Activated CD8-positive, alpha-beta memory T cell treated with anti-CD3 and anti-CD28 coated beads, Interleukin-2, amount 50 U/mL, for 4 hours (primary cell): ENCODE data around the gene APC2.

Experiments
- DNase-seq: peaks from one replicate; pipeline ENCODE4 v3.0.0-alpha.2; 2020

The APC2 gene

DNA sequence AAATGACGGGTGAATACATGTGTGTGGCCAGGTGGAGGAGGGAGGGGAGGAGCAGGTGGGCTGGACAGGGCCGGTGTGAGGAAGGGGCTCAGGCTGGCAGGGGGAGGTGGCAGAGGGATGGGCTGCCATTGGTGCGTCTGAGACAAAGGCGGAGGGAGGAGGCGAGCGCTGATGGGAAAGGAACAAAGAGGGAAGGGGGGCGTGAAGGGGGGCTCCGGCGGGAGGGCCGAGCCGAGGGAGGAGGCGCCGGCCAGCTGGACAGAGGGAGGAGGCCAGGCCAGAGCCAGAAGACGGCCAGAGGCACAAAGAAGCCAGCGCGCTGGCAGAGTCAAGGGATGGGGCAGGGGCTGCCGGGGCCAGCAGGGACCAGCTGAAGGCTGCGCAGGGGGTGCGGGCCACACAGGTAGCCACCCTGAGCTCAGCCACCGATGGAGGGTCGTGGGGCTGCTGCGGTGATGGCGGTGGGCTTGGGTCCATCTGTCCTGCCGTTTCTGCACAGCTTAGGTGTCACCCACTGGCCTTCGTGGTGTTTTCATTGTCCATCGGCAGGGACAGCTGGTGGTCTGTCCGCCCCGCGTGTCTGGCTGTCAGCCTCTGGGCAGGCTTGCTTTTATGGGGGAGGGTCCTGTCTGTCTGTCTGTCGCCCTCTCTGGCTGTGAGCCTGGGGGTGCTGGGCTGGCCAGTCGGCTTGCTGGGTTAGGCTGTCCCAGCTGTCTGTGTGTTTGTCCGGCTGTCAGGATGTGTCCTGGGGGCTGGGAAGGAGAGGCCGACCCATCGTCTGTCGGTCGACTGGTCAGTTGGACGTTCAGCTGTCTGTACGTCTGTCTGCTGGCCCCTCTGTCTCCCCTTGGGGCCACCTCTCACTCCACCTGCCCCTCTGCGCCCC lies 2.2 kb downstream of the APC2 start:
- DNase-seq, result no peak

DNA sequence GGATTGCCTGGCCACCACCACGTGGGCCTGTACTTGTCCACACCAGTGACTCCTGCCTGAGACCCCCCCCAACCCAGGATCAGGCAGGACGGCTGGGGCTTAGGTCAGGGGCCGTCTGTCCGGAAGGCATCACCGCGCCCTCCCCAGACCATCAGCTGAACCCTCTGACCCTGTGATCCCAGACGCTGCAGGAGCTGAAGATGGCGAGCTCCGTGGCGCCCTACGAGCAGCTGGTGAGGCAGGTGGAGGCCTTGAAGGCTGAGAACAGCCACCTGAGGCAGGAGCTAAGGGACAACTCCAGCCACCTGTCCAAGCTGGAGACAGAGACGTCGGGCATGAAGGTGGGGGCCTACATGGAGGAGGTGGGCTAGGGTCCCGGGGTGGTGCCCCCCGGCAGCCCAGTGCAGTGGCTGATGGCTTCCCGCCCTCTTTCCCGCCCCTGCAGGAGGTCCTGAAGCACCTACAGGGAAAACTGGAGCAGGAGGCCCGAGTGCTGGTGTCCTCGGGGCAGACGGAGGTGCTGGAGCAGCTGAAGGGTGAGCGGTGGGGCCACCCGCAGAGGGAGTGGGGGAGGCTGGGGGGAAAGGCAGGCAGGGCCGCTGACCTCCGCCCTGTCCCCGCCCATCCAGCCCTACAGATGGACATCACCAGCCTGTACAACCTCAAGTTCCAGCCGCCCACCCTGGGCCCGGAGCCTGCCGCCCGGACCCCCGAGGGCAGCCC lies 3.0 kb downstream of the APC2 start:
- no peak for DNase-seq

DNA sequence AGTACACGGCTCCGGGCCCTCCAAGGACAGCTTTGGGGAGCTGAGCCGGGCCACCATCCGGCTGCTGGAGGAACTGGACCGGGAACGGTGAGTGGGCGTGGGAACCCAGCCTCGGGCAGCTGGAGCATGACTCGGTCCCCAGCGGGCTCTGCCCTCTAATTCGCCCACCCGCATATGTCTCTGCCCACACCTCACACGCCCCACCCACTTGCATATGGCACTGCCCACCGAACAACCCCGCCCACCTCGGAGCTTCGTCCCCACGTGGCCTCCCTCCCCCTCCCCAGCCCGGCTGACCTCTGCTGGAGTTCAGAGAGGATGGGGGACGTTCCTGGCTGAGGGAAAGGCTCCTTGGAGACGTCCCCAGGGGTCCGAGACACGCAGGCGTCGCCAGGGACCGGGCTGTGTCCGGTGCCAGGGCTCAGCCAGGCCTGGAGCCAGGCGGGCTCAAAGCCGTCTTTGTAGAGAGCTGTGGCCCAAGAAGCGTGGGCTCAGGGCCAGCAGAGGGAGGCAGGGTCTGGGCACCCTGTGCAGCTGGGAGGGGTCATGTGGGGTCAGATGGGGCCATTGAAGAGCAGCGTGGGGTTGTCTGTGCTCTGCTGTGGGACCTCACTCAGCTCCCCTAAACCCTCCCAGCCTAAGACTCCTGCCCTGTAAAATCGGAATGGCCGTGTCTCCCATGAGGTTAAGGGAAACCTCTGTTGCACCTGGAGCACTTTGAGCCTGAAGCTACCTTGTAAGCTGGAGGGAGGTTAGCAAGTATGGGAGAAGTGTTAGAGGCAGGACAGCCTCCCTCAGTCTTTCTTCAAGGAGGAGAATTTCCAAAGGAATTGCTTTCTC lies 3.8 kb downstream of the APC2 start:
- DNase-seq, result no peak

DNA sequence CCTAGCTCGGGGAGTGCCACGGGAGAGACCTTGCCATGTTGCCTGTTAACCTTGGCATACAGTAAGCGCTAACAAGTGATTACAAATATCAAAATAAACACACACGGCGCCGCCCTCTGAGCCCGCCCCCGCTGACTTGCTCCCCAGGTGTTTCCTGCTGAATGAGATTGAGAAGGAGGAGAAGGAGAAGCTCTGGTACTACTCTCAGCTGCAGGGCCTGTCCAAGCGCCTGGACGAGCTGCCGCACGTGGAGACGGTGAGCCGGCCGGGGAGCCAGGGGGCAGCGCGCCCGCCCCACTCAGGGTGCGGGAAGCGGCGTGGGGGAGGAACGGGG lies 5.0 kb downstream of the APC2 start:
- no peak for DNase-seq

DNA sequence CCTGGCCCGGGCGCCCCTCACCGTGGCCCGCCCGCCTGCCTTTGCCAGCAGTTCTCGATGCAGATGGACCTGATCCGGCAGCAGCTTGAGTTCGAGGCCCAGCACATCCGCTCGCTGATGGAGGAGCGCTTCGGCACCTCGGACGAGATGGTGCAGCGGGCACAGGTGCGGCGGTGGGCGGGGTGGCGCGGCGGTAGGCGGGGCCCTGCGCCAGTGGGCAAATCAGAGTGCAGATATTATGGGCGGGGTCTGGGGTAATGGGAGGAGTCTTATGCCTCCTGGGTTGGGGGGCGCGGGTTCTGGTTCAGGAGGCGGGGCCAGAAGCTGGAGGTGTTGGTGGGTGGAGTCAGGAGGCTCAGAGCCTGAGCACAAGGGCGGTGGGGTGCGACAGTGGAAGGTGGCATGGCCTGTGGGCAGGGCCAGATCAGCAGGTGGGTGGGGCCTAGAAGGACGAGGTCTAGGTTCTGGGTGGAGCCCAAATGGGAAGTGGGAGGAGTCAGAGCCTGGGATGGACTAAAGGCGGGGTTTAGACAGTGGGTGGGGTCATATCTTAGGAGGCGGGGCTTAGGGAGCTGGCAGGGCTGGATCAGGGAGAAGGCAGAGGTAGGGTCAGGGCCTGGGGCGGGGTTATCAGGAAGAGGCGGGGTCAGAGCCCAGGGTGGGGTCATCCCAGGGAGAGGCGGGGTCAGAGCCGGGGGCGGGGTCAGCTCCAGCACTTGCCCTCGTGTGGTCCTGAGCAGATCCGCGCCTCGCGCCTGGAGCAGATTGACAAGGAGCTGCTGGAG lies 5.6 kb downstream of the APC2 start:
- DNase-seq, result no peak

DNA sequence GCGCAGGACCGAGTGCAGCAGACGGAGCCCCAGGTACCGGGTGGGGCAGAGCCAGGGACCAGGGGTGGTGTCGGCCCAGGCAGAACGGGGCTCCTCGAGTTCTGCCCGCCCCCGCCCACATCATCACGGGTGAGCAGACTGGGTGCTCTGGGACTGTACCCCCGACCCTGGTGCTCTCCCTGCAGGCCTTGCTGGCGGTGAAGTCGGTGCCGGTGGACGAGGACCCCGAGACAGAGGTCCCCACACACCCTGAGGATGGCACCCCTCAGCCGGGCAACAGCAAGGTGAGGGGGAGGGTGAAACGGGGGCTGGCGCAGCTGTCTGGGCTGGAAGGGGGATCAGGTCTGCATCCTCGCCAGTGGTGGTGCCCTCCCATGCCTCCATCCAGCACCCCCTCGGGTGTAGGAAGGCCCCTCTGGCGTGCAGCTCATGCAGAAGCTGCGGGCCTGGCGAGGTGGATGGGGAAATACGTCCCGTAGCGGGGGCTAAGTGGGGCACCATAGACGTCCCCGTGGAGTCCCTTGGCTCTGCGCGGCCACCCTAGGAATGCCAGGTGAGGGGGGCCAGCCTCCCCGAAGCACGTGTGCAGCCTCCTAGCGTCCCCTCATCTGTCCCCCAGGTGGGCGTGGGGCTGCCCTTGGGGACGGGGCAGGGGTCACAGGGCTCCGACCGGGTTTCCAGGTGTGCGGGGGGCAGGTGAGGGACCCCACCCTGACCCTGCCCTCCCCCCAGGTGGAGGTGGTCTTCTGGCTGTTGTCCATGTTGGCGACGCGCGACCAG lies 6.4 kb downstream of the APC2 start:
- DNase-seq, result no peak

DNA sequence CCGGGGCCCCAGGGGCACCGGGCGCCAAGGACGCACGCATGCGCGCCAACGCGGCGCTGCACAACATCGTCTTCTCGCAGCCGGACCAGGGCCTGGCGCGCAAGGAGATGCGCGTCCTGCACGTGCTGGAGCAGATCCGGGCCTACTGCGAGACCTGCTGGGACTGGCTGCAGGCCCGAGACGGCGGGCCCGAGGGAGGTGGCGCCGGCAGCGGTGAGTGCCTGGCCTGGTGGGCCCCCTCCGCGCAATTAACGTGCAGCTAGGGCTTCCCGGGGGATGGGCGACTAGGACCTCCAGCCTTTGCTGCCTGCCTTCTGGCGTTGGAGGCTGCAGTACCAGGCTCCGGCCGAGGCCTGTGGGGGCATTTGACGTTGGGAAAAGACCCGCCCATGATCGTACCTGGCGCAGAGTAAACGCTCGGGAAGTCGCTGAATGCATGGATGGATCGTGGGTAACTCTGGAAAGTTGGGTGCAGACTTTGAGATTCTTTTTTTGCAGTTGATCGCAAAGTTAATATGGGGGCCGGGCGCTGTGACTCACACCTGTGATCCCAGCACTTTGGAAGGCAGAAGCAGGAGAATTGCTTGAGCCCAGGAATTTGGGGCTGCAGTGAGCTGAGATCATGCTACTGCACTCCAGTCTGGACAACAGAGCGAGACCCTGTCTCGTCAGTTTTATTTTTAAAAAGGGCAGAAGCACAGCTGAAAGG lies 7.3 kb downstream of the APC2 start:
- DNase-seq, result no peak

DNA sequence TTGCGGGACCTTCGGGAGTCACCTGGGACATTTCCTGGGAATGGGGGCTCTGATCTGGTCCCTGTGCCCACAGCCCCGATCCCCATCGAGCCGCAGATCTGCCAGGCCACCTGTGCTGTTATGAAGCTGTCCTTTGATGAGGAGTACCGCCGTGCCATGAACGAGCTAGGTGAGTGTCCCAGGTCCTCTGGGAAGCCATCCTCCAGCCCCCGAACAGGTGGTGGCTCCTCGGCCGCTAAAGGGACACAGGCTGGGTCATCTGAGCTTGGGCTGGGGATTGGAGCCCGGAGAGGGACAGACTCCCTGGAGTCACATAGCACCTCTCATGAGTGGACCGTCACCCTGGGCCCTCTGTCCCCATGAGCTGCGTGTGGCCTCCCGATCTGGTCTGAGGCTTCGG lies 8.0 kb downstream of the APC2 start:
- DNase-seq, result no peak

DNA sequence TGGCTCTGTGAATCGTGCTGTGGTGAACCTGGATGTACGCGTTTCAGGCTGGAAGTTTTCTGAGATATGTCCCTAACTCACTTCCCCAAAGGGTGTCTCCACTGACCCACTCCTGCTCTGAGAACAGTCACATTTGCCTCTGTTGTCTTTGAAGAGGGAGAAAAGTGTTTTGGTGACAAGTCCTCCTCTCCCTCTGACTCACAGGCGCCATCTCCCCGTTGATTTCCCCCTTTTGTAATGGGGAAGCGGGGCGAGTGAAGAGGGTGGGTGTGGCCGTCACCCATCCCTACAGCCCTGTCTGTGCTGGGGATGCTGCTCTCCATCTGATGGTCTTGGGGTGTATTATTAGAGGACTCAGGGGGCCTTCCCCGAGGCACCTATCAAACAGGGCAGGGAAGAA lies 9.6 kb downstream of the APC2 start:
- no peak for DNase-seq

DNA sequence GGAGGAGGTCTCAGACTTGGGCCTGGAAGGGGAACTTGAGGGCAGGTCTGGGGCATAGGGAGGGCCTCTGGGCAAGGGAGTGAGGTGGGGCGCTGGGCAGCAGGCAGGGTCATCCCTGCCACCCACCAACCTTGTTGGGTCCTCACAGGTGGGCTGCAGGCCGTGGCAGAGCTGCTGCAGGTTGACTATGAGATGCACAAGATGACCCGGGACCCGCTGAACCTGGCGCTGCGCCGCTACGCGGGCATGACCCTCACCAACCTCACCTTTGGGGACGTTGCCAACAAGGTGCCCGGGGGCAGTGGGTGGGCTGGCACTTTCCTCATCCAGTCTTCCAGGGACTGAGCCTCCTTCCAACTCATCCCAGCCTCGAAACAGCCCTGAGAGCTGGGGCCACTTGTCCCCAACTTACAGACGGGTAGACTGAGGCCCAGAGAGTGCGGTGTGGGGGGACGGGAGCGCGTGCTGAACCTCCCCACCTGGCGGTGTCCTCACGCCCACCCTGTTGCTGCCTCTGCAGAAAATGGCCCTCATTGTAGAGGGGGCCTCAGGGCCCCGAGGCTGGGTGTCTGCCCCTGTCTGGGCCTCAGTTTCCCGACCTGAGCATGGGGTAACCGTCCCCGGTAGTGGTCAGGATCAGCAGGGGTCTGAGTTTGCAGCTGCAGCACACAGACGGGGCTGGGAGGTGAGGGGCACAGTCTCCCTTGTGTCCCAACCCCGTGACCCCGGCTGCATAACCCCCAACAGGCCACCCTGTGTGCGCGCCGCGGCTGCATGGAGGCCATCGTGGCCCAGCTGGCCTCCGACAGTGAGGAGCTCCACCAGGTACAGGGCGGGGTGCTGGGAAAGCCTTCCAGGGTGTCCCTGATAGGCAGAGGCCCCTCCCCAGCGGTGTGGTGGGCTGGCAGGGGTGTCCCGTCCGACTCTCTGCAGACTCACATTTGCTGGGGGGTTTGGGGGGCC lies 10.4 kb downstream of the APC2 start:
- no peak for DNase-seq

DNA sequence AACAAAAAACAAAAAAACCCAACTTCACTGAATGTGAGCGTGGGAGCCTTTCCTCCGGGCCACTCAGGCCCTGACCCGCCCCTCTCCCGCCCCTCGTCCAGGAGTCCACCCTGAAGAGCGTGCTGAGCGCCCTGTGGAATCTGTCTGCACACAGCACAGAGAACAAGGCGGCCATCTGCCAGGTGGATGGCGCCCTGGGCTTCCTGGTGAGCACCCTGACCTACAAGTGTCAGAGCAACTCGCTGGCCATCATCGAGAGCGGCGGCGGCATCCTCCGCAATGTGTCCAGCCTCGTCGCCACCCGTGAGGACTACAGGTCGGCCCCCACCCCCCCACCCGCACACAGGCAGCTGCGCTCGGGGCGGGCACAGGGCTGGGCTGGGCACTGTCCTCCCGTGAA lies 11.9 kb downstream of the APC2 start:
- no peak for DNase-seq

DNA sequence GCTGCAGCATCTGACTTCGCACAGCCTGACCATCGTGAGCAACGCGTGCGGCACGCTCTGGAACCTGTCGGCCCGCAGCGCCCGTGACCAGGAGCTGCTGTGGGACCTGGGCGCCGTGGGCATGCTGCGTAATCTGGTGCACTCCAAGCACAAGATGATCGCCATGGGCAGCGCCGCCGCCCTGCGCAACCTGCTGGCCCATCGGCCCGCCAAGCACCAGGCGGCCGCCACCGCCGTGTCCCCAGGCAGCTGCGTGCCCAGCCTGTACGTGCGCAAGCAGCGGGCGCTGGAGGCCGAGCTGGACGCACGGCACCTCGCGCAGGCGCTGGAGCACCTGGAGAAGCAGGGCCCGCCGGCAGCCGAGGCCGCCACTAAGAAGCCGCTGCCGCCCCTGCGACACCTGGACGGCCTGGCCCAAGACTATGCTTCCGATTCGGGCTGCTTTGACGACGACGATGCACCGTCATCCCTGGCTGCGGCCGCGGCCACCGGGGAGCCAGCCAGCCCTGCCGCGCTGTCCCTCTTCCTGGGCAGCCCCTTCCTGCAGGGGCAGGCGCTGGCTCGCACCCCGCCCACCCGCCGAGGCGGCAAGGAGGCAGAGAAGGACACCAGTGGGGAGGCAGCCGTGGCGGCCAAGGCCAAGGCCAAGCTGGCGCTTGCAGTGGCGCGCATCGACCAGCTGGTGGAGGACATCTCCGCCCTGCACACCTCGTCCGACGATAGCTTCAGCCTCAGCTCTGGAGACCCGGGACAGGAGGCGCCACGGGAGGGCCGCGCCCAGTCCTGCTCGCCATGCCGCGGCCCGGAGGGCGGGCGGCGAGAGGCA lies 15.5 kb downstream of the APC2 start:
- no peak for DNase-seq

DNA sequence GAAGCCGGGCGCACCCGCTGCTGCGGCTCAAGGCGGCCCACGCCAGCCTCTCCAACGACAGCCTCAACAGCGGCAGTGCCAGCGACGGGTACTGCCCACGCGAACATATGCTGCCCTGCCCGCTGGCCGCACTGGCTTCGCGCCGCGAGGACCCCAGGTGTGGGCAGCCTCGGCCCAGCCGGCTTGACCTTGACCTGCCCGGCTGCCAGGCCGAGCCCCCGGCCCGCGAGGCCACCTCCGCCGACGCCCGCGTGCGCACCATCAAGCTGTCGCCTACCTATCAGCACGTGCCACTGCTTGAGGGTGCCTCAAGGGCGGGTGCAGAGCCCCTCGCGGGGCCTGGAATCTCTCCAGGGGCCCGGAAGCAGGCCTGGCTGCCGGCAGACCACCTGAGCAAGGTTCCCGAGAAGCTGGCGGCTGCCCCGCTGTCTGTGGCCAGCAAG lies 16.1 kb downstream of the APC2 start:
- DNase-seq, result no peak

DNA sequence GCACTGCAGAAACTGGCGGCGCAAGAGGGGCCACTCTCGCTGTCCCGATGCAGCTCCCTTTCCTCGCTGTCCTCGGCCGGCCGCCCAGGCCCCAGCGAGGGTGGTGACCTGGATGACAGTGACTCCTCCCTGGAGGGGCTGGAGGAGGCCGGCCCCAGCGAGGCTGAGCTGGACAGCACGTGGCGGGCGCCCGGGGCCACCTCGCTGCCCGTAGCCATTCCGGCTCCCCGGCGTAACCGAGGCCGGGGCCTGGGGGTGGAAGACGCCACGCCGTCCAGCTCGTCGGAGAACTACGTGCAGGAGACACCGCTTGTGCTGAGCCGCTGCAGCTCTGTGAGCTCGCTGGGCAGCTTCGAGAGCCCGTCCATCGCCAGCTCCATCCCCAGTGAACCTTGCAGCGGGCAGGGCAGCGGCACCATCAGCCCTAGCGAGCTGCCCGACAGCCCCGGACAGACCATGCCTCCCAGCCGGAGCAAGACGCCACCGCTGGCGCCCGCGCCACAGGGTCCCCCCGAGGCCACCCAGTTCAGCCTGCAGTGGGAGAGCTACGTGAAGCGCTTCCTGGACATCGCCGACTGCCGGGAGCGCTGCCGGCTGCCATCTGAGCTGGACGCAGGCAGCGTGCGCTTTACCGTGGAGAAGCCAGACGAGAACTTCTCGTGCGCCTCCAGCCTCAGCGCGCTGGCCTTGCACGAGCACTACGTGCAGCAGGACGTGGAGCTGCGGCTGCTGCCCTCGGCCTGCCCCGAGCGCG lies 16.7 kb downstream of the APC2 start:
- DNase-seq, result no peak

DNA sequence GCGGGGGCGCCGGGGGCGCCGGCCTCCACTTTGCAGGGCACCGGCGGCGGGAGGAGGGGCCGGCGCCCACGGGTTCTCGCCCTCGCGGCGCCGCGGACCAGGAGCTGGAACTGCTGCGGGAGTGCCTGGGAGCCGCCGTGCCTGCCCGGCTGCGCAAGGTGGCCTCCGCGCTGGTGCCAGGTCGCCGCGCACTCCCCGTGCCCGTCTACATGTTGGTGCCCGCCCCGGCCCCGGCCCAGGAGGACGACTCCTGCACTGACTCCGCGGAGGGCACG lies 17.2 kb downstream of the APC2 start:
- no peak for DNase-seq

DNA sequence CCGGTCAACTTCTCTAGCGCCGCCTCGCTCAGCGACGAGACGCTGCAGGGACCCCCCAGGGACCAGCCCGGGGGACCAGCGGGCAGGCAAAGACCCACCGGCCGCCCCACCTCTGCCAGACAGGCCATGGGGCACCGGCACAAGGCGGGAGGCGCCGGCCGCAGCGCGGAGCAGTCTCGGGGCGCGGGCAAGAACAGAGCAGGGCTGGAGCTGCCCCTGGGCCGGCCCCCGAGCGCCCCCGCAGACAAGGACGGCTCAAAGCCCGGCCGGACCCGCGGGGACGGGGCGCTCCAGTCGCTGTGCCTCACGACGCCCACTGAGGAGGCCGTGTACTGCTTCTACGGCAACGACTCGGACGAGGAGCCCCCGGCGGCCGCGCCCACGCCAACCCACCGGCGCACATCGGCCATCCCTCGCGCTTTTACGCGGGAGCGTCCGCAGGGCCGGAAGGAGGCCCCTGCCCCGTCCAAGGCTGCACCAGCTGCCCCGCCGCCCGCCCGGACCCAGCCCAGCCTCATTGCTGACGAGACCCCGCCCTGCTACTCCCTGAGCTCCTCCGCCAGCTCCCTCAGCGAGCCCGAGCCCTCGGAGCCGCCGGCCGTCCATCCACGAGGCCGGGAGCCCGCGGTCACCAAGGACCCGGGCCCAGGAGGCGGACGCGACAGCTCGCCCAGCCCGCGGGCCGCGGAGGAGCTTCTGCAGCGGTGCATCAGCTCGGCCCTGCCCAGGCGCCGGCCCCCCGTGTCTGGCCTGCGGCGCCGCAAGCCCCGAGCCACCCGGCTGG lies 17.8 kb downstream of the APC2 start:
- DNase-seq, result no peak

DNA sequence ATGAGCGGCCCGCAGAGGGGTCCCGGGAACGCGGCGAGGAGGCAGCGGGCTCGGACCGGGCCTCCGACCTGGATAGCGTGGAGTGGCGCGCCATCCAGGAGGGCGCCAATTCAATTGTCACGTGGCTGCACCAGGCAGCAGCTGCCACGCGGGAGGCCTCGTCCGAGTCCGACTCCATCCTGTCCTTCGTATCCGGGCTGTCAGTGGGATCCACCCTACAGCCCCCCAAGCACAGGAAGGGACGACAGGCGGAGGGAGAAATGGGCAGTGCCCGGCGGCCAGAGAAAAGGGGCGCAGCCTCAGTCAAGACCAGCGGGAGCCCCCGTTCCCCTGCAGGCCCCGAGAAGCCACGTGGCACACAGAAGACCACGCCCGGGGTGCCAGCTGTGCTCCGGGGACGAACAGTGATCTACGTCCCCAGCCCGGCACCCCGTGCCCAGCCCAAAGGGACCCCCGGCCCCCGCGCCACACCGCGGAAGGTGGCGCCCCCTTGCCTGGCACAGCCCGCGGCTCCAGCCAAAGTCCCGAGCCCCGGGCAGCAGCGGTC lies 18.4 kb downstream of the APC2 start:
- no peak for DNase-seq
